Limb (tissue), 2 donors: Measurements from ENCODE around the gene CYTH1.

Experiments used
- DNase-seq, 2 donors: peaks; one replicate each; pipeline ENCODE4 v3.0.0-alpha.2; 2016; ENCODE audit errors: extremely low spot score in 2 of 2

CYTH1 gene

GRCh38 chr17:78693346-78694083 is 88.6 kb downstream of the CYTH1 start:
- DNase-seq: no peak

- no peak for DNase-seq
Measured at GRCh38 chr17:78692460-78693010, 89.5 kb downstream of the CYTH1 start.

- no peak for DNase-seq
Measured at GRCh38 chr17:78689029-78689428, 93.0 kb downstream of the CYTH1 start.

- DNase-seq: no peak
Measured at GRCh38 chr17:78687944-78688343, 94.1 kb downstream of the CYTH1 start.

GRCh38 chr17:78687125-78687524 is 94.9 kb downstream of the CYTH1 start:
- no peak for DNase-seq

GRCh38 chr17:78684026-78684425 is 98.0 kb downstream of the CYTH1 start:
- no peak for DNase-seq

GRCh38 chr17:78683408-78683961 is 98.6 kb downstream of the CYTH1 start:
- no peak for DNase-seq

- DNase-seq: no peak
Measured at GRCh38 chr17:78682363-78682762, 99.7 kb downstream of the CYTH1 start.

GRCh38 chr17:78680436-78680835 is 101.6 kb downstream of the CYTH1 start:
- DNase-seq: no peak

GRCh38 chr17:78679495-78680395 is 102.3 kb downstream of the CYTH1 start:
- DNase-seq: no peak

GRCh38 chr17:78678711-78679110 is 103.4 kb downstream of the CYTH1 start:
- no peak for DNase-seq

GRCh38 chr17:78678222-78678557 is 103.9 kb downstream of the CYTH1 start:
- DNase-seq: no peak

GRCh38 chr17:78677303-78678221 is 104.5 kb downstream of the CYTH1 start:
- no peak for DNase-seq

GRCh38 chr17:78676412-78677302 is 105.4 kb downstream of the CYTH1 start:
- no peak for DNase-seq

- DNase-seq: no peak
Measured at GRCh38 chr17:78675836-78676235, 106.2 kb downstream of the CYTH1 start.

- DNase-seq: no peak
Measured at GRCh38 chr17:78675316-78675616, 106.8 kb downstream of the CYTH1 start.

- DNase-seq: no peak
Measured at GRCh38 chr17:78674595-78675315, 107.3 kb downstream of the CYTH1 start.

- no peak for DNase-seq
Measured at GRCh38 chr17:78674156-78674555, 107.9 kb downstream of the CYTH1 start.

GRCh38 chr17:78673395-78673794 is 108.7 kb downstream of the CYTH1 start:
- DNase-seq: no peak
